GM18520 (cell line): Measurements from ENCODE around the gene HS1BP3.

Experiments used
- ATAC-seq: cut with Tn5 transposase; IDR thresholded peaks from one replicate; pipeline ENCODE4 v1.9.1; 2021; ENCODE audit not compliant: unreplicated experiment

The HS1BP3 gene

DNA sequence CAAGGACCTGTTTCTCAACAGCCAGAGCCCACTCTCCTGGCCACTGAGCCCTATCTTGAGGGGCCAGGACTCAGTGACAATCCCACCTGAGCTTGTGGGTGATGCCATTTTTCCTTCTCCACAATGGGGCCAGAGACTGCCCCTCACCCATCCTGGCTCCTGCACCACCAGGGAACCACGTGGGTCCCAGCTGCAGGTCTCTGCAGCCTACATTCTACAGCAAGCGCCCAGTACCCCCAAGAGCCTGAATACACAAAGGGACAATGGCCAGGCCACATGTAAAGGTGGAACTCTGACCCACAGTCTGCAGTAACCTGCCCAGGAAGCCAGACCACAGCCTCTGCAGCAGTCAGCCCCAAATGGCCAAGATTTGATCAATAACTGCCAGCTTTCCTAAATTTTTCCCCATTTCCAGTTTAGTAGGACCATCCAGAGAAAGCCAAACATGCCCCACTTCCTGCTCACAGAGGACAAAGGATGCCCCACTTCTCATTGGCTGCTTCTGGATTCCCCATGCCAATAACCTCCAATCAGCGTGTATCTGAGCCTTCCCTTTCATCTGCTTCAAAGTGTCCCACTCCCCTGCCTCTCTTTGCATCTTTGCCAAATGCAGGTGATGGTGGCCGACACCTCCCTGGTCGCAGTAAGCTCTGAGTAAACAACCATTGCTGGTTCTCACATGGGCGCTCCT lies 19.1 kb downstream of the HS1BP3 start:
- no peak for ATAC-seq

GRCh38 chr2:20630967-20631366 lies 19.9 kb downstream of the HS1BP3 start:
- no peak for ATAC-seq

GRCh38 chr2:20629581-20630171 lies 21.2 kb downstream of the HS1BP3 start:
- no peak for ATAC-seq

- ATAC-seq = no peak
These were observed 21.7 kb downstream of the HS1BP3 start for GRCh38 chr2:20629181-20629580.

DNA sequence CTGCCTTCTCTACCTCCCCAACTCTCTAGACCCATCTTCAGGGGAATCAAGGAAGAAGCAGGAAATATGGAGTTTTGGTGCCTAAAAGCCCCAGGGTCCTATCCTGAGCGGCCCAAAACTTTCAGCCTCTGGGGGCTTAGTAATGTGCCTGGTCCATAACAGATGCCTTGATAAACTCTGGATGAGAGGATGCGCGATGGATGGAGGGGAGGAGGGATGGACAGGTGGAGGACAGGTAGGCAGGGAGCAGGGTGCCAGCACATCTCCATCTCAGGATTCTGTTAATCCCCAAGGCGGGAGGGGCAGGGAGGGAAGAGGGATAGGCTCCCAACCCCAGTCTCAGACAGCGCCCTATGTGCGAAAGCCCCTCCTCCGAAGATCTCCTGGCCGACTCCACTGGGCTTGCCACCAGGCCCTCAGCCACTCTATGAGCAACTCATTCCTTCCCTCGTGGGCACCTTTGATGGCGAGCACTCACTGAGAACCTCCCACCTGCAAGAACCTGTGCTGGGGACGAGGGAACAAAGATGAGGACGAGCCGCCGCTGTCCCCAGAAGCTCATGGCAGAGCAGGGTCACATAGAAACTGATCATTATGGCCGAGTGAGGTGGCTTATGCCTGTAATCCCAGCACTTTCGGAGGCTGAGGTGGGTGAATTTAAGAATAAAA lies 23.1 kb downstream of the HS1BP3 start:
- ATAC-seq = no peak

- no peak for ATAC-seq
These were observed 24.0 kb downstream of the HS1BP3 start for GRCh38 chr2:20626698-20627513.

DNA sequence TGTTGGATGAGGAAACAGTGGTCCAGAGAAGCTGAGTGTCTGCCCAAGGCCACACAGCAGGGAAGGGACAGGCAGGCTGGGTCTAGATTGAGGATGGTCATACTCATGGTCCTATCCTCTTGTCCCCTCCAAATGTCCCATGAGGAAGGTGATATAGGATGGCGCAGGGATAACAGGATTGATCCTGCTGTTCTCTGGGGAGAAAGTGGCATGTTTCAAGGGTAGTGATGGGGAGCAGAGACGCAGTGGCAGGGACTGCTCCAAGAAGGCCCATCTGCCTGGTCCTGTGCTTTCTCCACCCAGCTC lies 24.6 kb downstream of the HS1BP3 start:
- no peak for ATAC-seq

DNA sequence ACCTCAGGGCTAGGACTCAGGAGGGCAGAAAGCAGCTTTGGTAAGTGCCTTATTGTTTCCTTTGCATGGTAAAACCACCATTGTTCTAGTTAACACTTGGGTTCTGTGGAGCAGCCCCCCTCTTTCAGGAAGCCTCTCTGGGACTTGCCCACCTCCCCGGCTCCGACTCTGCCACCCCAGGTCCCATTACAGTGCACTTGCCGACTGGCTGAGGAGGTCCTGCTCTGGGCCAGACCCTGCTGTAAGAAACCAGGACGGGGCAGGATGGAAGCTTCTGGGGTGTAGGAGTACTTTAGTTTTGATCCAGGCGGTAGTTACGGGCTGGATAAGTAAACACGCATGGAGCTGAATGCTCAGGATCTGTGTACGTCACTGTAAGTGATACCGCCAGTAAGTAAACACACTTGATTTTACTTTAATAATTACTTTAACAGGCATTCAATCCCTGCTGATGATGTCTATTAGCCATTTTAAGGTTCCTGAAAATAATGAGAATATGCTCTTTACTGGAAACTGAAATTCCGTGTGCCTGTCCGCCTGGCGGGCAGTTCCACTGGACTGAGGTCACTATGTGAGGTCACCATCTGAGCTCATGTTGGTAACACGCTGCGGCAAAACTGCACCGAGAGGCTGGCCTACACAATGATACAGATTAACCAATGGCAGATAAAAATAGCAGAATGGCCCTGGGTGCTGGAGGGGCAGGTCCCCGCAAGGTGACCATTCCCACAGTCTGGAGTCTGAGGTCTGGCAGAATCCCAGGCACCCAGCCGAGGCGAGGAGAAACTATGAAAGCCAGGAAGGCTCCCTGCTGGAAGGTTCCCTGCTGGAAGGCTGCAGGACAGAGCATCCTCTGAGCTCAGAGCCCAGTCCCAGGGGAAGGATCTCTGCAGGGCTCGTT lies 25.2 kb downstream of the HS1BP3 start:
- no peak for ATAC-seq

DNA sequence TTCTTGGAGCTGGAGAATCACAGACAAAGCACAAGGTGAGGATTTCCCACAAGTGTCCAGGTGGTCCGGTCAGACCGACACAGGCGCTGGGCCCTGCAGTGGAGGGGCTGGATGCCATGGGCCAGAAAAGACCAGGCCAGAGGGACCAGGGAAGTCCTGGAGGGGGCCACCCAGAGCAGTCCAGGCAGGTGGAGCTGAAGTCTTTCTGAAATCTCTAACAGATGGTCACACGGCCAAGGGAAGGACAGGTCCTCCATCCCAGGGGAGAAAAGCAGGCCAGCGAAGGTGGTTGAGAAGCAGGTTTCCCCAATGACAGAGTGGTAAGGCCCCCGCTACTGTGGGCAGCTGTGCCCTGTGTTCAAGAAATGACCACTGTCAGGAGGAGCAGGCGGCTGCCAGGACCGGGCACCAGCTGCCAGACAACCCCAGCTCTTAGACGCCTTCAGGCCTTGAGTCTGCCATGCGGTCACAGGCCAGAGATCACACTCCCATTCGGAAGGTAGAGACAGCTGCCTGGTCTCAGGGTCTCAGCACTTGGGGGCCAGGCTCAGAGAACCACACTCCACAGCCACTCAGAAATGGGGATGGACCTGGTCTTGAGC lies 25.9 kb downstream of the HS1BP3 start:
- no peak for ATAC-seq

DNA sequence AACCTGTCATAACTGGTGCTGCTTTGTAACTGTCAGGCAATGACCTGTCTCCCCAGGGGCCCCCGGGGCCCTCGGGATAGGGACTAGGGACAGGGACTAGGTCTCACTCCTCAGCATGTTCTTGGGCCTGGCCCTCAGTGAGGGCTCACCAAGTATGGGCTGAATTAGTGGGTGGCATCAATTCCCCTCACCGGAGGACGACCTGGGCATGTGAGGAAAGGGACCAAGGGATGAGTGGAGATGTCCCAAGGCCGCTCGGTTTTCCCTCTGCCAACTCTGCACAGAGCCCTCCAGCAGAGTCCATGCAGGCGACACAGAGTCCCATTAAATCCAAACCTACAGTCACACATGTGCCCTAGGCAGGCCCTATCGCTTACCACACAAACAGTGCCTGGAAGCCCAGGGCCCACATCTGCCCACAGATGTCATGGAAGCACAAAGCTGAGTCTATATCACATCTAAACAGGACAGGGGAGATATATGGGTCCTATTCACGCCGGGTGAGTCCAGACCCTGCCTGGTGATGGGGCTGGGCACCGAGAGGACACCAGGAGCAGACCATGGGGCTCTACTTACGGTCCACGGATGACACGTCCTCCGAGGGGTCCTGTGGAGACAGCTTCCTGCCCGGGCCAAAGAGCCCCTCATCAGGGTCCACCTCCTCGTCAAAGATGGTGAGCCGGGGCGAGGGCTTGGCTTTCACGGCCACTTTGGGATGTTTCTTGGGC lies 26.6 kb downstream of the HS1BP3 start:
- no peak for ATAC-seq

- ATAC-seq = no peak
These were observed 27.1 kb downstream of the HS1BP3 start for GRCh38 chr2:20623741-20624155.

DNA sequence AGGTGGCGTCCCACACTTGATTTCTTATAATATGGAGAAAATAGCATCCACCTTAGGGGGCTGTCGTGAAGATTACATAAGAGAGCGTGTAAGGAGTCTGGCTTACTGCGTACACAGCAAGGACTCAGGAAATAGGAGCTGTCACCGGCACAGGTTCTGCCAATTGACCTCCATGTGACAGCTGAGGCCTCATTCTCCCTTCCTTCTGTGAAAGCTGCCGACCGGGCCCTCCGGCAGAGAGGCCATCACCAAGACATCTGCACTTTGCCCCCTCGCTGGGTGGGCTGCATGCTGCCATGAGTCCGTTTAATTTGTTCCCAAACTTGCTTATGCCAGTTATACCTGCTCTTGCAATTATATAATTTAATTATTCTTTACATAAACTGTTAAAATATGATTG lies 27.7 kb downstream of the HS1BP3 start:
- no peak for ATAC-seq

- ATAC-seq = no peak
These were observed 28.2 kb downstream of the HS1BP3 start for GRCh38 chr2:20622731-20623130.

GRCh38 chr2:20622296-20622686 lies 28.6 kb downstream of the HS1BP3 start:
- ATAC-seq = no peak

GRCh38 chr2:20621366-20622295 lies 29.3 kb downstream of the HS1BP3 start:
- ATAC-seq = no peak

GRCh38 chr2:20620696-20621365 lies 30.1 kb downstream of the HS1BP3 start:
- no peak for ATAC-seq

GRCh38 chr2:20620271-20620681 lies 30.6 kb downstream of the HS1BP3 start:
- ATAC-seq = no peak

GRCh38 chr2:20619624-20620024 lies 31.3 kb downstream of the HS1BP3 start:
- ATAC-seq = no peak
